GM23248 (cell line): ENCODE data around the gene ZNF415. TPM values are rescaled to one million over a fixed set of nuclear protein-coding genes. Genes with fewer than 3 reads are reported as not detected.
A peak's percentile ranks its signal among the peaks of the same experiment; 100 is the strongest.

Experiments
- DNase-seq: peaks from one replicate; pipeline ENCODE4 v3.0.0-alpha.2; 2015
- H2AFZ ChIP-seq: fragments of 200-600 bp; sonication (generic); 2 replicates; pipeline ENCODE4 v1.6.1; 2016; ENCODE audit warnings: antibody characterized with exemption
- H3F3A ChIP-seq: fragments of 200-600 bp; sonication (generic); 2 replicates; pipeline ENCODE4 v1.6.1; 2016; ENCODE audit warnings: mild to moderate bottlenecking, antibody characterized with exemption, mixed run types; ENCODE audit not compliant: insufficient read depth
- H3K27ac ChIP-seq: fragments of 200-600 bp; sonication (generic); 2 replicates; pipeline ENCODE4 v1.5.1; 2016; ENCODE audit warnings: mild to moderate bottlenecking
- H3K27me3 ChIP-seq: fragments of 200-600 bp; sonication (generic); replicated peaks from 2 replicates; pipeline ENCODE4 v1.6.1; 2016; ENCODE audit warnings: mild to moderate bottlenecking; ENCODE audit not compliant: insufficient read depth
- H3K36me3 ChIP-seq: fragments of 200-600 bp; sonication (generic); 2 replicates; pipeline ENCODE4 v1.6.1; 2016; ENCODE audit warnings: low read depth, mild to moderate bottlenecking
- H3K4me1 ChIP-seq: fragments of 200-600 bp; sonication (generic); 2 replicates; pipeline ENCODE4 v1.6.1; 2016; ENCODE audit warnings: mild to moderate bottlenecking; ENCODE audit not compliant: insufficient read depth
- H3K4me2 ChIP-seq: fragments of 200-600 bp; sonication (generic); one replicate; pipeline ENCODE4 v1.6.1; 2016; ENCODE audit warnings: mild to moderate bottlenecking; ENCODE audit not compliant: unreplicated experiment
- H3K4me3 ChIP-seq: fragments of 200-600 bp; sonication (generic); 2 replicates; pipeline ENCODE4 v1.5.1; 2016; ENCODE audit warnings: mild to moderate bottlenecking
- H3K79me2 ChIP-seq: fragments of 200-600 bp; sonication (generic); 2 replicates; pipeline ENCODE4 v1.6.1; 2016; ENCODE audit warnings: mild to moderate bottlenecking; ENCODE audit not compliant: insufficient read depth
- H3K9ac ChIP-seq: fragments of 200-600 bp; sonication (generic); 2 replicates; pipeline ENCODE4 v1.6.1; 2016; ENCODE audit warnings: mild to moderate bottlenecking
- H3K9me2 ChIP-seq: fragments of 200-600 bp; sonication (generic); 2 replicates; pipeline ENCODE4 v1.6.1; 2016; ENCODE audit warnings: mixed run types, mild to moderate bottlenecking, moderate library complexity; ENCODE audit not compliant: insufficient read depth
- H3K9me3 ChIP-seq: fragments of 200-600 bp; sonication (generic); one replicate; pipeline ENCODE4 v1.6.1; 2017; ENCODE audit warnings: low read depth
- H4K20me1 ChIP-seq: fragments of 200-600 bp; sonication (generic); 2 replicates; pipeline ENCODE4 v1.6.0; 2016; ENCODE audit not compliant: insufficient read depth
- EZH2 ChIP-seq: fragments of 200-600 bp; sonication (generic); IDR thresholded peaks from 2 replicates; pipeline ENCODE4 v1.6.1; 2018; ENCODE audit warnings: antibody characterized with exemption, mild to moderate bottlenecking; ENCODE audit not compliant: insufficient read depth, poor library complexity, severe bottlenecking
- EZH2phosphoT487 ChIP-seq: fragments of 200-600 bp; sonication (generic); IDR thresholded peaks from 2 replicates; pipeline ENCODE4 v1.6.1; 2018; ENCODE audit warnings: antibody characterized with exemption, moderate library complexity, mild to moderate bottlenecking, low read depth; ENCODE audit not compliant: insufficient read depth
- WGBS, 2 experiments: methylation state at CpG; one replicate each; pipeline ENCODE4 v1.1.6; 2015 to 2017; ENCODE audit warnings: low lambda C conversion rate in 2 of 2, low coverage in 1 of 2; ENCODE audit errors: missing lambda C conversion rate in 2 of 2; 5-methylcytosine and 5-hydroxymethylcytosine counted together
- in situ Hi-C: fragments of 300-500 bp; cut with MboI; formaldehyde crosslinking; loops from 2 replicates; pipeline ENCODE4 v1.15.0; 2020
- polyA plus RNA-seq: library from polyadenylated mRNA; unstranded; fragments of >200 nt; fragmentation: Nextera tagmentation; extraction: Ambion mirVana; gene quantifications from 2 replicates; pipeline ENCODE4 v1.2.1, GENCODE V29; 2016
- total RNA-seq: library from RNA; depleted of rRNA; stranded (reverse); fragments of >200 nt; shearing (Covaris generic); gene quantifications from 2 replicates; pipeline ENCODE4 v1.2.3, GENCODE V29; 2014; rRNA removed

The ZNF415 gene
- total and polyA plus RNA-seq, 2 experiments from 2014 or later = 8.9 to 9.4 TPM

GRCh38 chr19:53057904-53058580, 74.7 kb downstream of the ZNF415 start:
- peaks cover 5% of the 10 kb centered on the region; the same call in 1 of the 2 replicates for H3K4me1 ChIP-seq
- no peak overlapping the region for H3K9ac ChIP-seq
- peak overlapping the region; percentile 63 for H3K4me3 ChIP-seq
- H3K9me2 ChIP-seq = no peaks in the 10 kb centered on the region
- no peaks in the 10 kb centered on the region for H3K9me3 ChIP-seq
- no peak for TF ChIP-seq EZH2phosphoT487
- no peak for TF ChIP-seq EZH2
- H3K27me3 ChIP-seq = no peaks in the 10 kb centered on the region
- H3F3A ChIP-seq = no peaks in the 10 kb centered on the region
- peak overlapping the region; percentile 50 for H2AFZ ChIP-seq
- in situ Hi-C loops = no loop called here
- no peaks in the 10 kb centered on the region for H3K79me2 ChIP-seq
- H3K27ac ChIP-seq = no peak overlapping the region
- H4K20me1 ChIP-seq = no peaks in the 10 kb centered on the region
- H3K36me3 ChIP-seq = no peaks in the 10 kb centered on the region
- peak; percentile 45 for DNase-seq
- peak overlapping the region; percentile 57 for H3K4me2 ChIP-seq
- 5 to 7% methylated on average over 48 to 59 of the region's 59 CpGs for whole genome bisulfite sequencing, 2 experiments

Other genes starting within 250 kb of the ZNF415 start
- gene ZNF320, start 235.3 kb downstream of the ZNF415 start, total RNA-seq = 3.8 and 16.4 TPM in 2 replicates
- 4.3 and 5.3 TPM in 2 replicates for gene ZNF320, start 235.3 kb downstream of the ZNF415 start, polyA plus RNA-seq
- gene ZNF888, start 209.5 kb downstream of the ZNF415 start, total RNA-seq = 0.76 and 5.1 TPM in 2 replicates
- 1.4 and 1.6 TPM in 2 replicates for gene ZNF888, start 209.5 kb downstream of the ZNF415 start, polyA plus RNA-seq
- gene ZNF816, start 170.0 kb downstream of the ZNF415 start, total RNA-seq = 3.0 and 6.7 TPM in 2 replicates
- 4.3 and 4.7 TPM in 2 replicates for gene ZNF816, start 170.0 kb downstream of the ZNF415 start, polyA plus RNA-seq
- not detected in 2 replicates for gene ERVV-1, start 119.0 kb downstream of the ZNF415 start, total RNA-seq
- gene ERVV-1, start 119.0 kb downstream of the ZNF415 start, polyA plus RNA-seq = not detected in 2 replicates
- gene ERVV-2, start 88.2 kb downstream of the ZNF415 start, total RNA-seq = not detected in 2 replicates
- not detected in 2 replicates for gene ERVV-2, start 88.2 kb downstream of the ZNF415 start, polyA plus RNA-seq
- 20.2 and 23.0 TPM in 2 replicates for gene ZNF160, start 29.5 kb downstream of the ZNF415 start, total RNA-seq
- 18.2 and 20.6 TPM in 2 replicates for gene ZNF160, start 29.5 kb downstream of the ZNF415 start, polyA plus RNA-seq
- 4.6 and 7.3 TPM in 2 replicates for gene ZNF347, start 26.1 kb upstream of the ZNF415 start, total RNA-seq
- gene ZNF347, start 26.1 kb upstream of the ZNF415 start, polyA plus RNA-seq = 2.7 and 3.2 TPM in 2 replicates
- 3.8 and 3.9 TPM in 2 replicates for gene ZNF665, start 60.4 kb upstream of the ZNF415 start, total RNA-seq
- 2.4 and 2.8 TPM in 2 replicates for gene ZNF665, start 60.4 kb upstream of the ZNF415 start, polyA plus RNA-seq
- 15.9 and 18.8 TPM in 2 replicates for gene ZNF677, start 122.0 kb upstream of the ZNF415 start, total RNA-seq
- 19.5 and 21.2 TPM in 2 replicates for gene ZNF677, start 122.0 kb upstream of the ZNF415 start, polyA plus RNA-seq
- not detected in 2 replicates for gene VN1R2, start 125.4 kb upstream of the ZNF415 start, total RNA-seq
- gene VN1R2, start 125.4 kb upstream of the ZNF415 start, polyA plus RNA-seq = not detected in 2 replicates
- gene VN1R4, start 134.8 kb upstream of the ZNF415 start, total RNA-seq = not detected in 2 replicates
- gene VN1R4, start 134.8 kb upstream of the ZNF415 start, polyA plus RNA-seq = not detected in 2 replicates
- gene ZNF845, start 200.8 kb upstream of the ZNF415 start, total RNA-seq = 5.2 and 7.5 TPM in 2 replicates
- gene ZNF845, start 200.8 kb upstream of the ZNF415 start, polyA plus RNA-seq = 3.1 and 3.5 TPM in 2 replicates
- gene ZNF525, start 232.8 kb upstream of the ZNF415 start, total RNA-seq = 3.6 and 7.6 TPM in 2 replicates
- 1.9 and 2.0 TPM in 2 replicates for gene ZNF525, start 232.8 kb upstream of the ZNF415 start, polyA plus RNA-seq